HG02623 (cell line): ENCODE data around the gene AR.

Experiments
- ATAC-seq: cut with Tn5 transposase; IDR thresholded peaks from one replicate; pipeline ENCODE4 v1.9.1; 2021; ENCODE audit warnings: moderate library complexity; ENCODE audit not compliant: unreplicated experiment

Gene AR

GRCh38 chrX:67724359-67725110 is 180.7 kb downstream of the AR start:
- ATAC-seq = no peak

GRCh38 chrX:67725471-67725870 is 181.7 kb downstream of the AR start:
- no peak for ATAC-seq

GRCh38 chrX:67726018-67726417 is 182.2 kb downstream of the AR start:
- no peak for ATAC-seq

GRCh38 chrX:67727576-67727975 is 183.8 kb downstream of the AR start:
- ATAC-seq = no peak

- no peak for ATAC-seq
Observed at GRCh38 chrX:67730296-67730695, 186.5 kb downstream of the AR start.

GRCh38 chrX:67731061-67731460 is 187.2 kb downstream of the AR start:
- no peak for ATAC-seq

- ATAC-seq = no peak
Observed at GRCh38 chrX:67732864-67733263, 189.0 kb downstream of the AR start.

GRCh38 chrX:67734111-67734753 is 190.4 kb downstream of the AR start:
- no peak for ATAC-seq

GRCh38 chrX:67749536-67749935 is 205.7 kb downstream of the AR start:
- ATAC-seq = no peak

- no peak for ATAC-seq
Observed at GRCh38 chrX:67750694-67751093, 206.9 kb downstream of the AR start.

- ATAC-seq = no peak
Observed at GRCh38 chrX:67759018-67759417, 215.2 kb downstream of the AR start.

- no peak for ATAC-seq
Observed at GRCh38 chrX:67777148-67777547, 233.3 kb downstream of the AR start.

GRCh38 chrX:67779099-67779498 is 235.3 kb downstream of the AR start:
- ATAC-seq = no peak
